Kidney (tissue), 14 donors: ENCODE data around the gene SCN11A. TPM values are rescaled to one million over a fixed set of nuclear protein-coding genes. Genes with fewer than 3 reads are reported as not detected.
A peak's percentile ranks its signal among the peaks of the same experiment; 100 is the strongest.

ENCODE experiments used
- DNase-seq, 5 donors: peaks; one replicate each; pipeline ENCODE4 v3.0.0-alpha.2; 2013 to 2020
- FAIRE-seq: peaks from 2 replicates; lab custom pipeline; 2012; peaks lifted over from hg19 to GRCh38; lab: Jason Lieb, UNC
- H3K27ac ChIP-seq, 2 donors: one replicate each; pipeline ENCODE4 v1.7.0; 2013; ENCODE audit warnings: low read depth in 2 of 2, low read length in 2 of 2, inconsistent platforms in 1 of 2
- H3K27me3 ChIP-seq: one replicate; pipeline ENCODE4 v1.7.1; 2013; ENCODE audit warnings: low read length, inconsistent platforms; ENCODE audit not compliant: control insufficient read depth, insufficient read depth
- H3K36me3 ChIP-seq, 3 donors: one replicate each; pipeline versions ENCODE4 v1.7.0 to v1.7.1; 2013; ENCODE audit warnings: low read length in 3 of 3, control low read depth in 1 of 3, inconsistent platforms in 1 of 3; ENCODE audit not compliant: insufficient read depth in 3 of 3, control insufficient read depth in 2 of 3
- H3K4me1 ChIP-seq, 3 donors: one replicate each; pipeline versions ENCODE4 v1.7.0 to v1.7.1; 2013; ENCODE audit warnings: low read length in 3 of 3, inconsistent platforms in 1 of 3, low read depth in 1 of 3; ENCODE audit not compliant: control insufficient read depth in 2 of 3, insufficient read depth in 2 of 3
- H3K4me3 ChIP-seq, 3 donors: one replicate each; pipeline versions ENCODE4 v1.7.0 to v1.8.1; 2013; ENCODE audit warnings: low read length in 3 of 3, control low read depth in 1 of 3, inconsistent platforms in 1 of 3
- H3K9ac ChIP-seq, 3 donors: one replicate each; pipeline versions ENCODE4 v1.7.0 to v1.7.1; 2013; ENCODE audit warnings: low read length in 3 of 3, control low read depth in 1 of 3, inconsistent platforms in 1 of 3
- H3K9me3 ChIP-seq, 3 donors: one replicate each; pipeline versions ENCODE4 v1.7.0 to v1.7.1; 2013; ENCODE audit warnings: low read length in 3 of 3, control low read depth in 1 of 3, inconsistent platforms in 1 of 3; ENCODE audit not compliant: control insufficient read depth in 2 of 3, insufficient read depth in 1 of 3
- CTCF ChIP-seq: IDR thresholded peaks from 3 replicates; pipeline ENCODE4 v1.5.1; 2012; ENCODE audit warnings: mild to moderate bottlenecking, moderate library complexity, borderline replicate concordance; ENCODE audit not compliant: insufficient read depth; ENCODE audit errors: extremely low read depth
- intact Hi-C: fragments of 100-400 bp; cut with DNase I; formaldehyde crosslinking; loops from one replicate; pipeline ENCODE4 v1.11.1; 2022
- polyA plus RNA-seq: library from polyadenylated mRNA; stranded (reverse); fragments of 350-450 nt; fragmentation: Illumina TruSeq; extraction: RNeasy Lipid Tissue Mini Kit (QIAGEN cat#74804); gene quantifications from one replicate; pipeline ENCODE4 v1.2.3, GENCODE V29; 2014; ENCODE audit warnings: low read depth, low replicate concordance; ENCODE audit not compliant: insufficient read depth
- total RNA-seq: library from RNA; stranded (reverse); fragmentation: NEBNext Ultra II Directional; extraction: Animal tissue kit (Norgen Biotek cat#: 25700); gene quantifications from one replicate; pipeline ENCODE4 v1.2.1, GENCODE V29; 2021
- donor health status: control.
- donor health status: control.
- donor health status: control.
- donor health status: control.
- donor health status: control.
- donor health status: DM: yes; HTN: yes; CAD: no.
- donor health status: Normal renal cell carcinoma (clear cell type).

SCN11A gene
- total and polyA plus RNA-seq, 2 donors from 2014 or later, result 0.17 to 0.25 TPM

GRCh38 chr3:39056151-39056550, 4.4 kb upstream of the SCN11A start:
- Histone ChIP-seq H3K36me3 (no peaks in the 10 kb centered on the region), H3K9me3 (no peaks in the 10 kb centered on the region), H3K27ac (no peak overlapping the region), H3K4me1 (peaks cover 0 to 7% (median 3%) of the 10 kb centered on the region in 3 donors), H3K9ac (no peak overlapping the region), H3K4me3 (no peak overlapping the region), H3K27me3 (no peaks in the 10 kb centered on the region)
- intact Hi-C loops, result no loop called here
- FAIRE-seq, result no peak
- DNase-seq, result no peak
- no peak for TF ChIP-seq CTCF

GRCh38 chr3:39053696-39054095, 2.0 kb upstream of the SCN11A start:
- Histone ChIP-seq H3K27me3 (no peaks in the 10 kb centered on the region), H3K36me3 (no peaks in the 10 kb centered on the region), H3K4me3 (no peak overlapping the region), H3K9me3 (no peaks in the 10 kb centered on the region), H3K4me1 (peaks cover 0 to 4% (median 3%) of the 10 kb centered on the region in 3 donors), H3K9ac (no peak overlapping the region), H3K27ac (no peak overlapping the region)
- TF ChIP-seq CTCF, result no peak
- no peak for FAIRE-seq
- DNase-seq, result no peak
- intact Hi-C loops, result no loop called here

GRCh38 chr3:39052583-39052982, 839 bp upstream of the SCN11A start:
- intact Hi-C loops, result no loop called here
- Histone ChIP-seq H3K27ac (peak overlapping the region in 1 of 2 donors; percentile 97), H3K36me3 (no peaks in the 10 kb centered on the region), H3K9me3 (no peaks in the 10 kb centered on the region), H3K27me3 (no peaks in the 10 kb centered on the region), H3K4me3 (peak overlapping the region; percentile 89 to 99 (median 99)), H3K9ac (peak overlapping the region; percentile 75 to 93 (median 81)), H3K4me1 (peaks cover 0 to 3% (median 0%) of the 10 kb centered on the region in 3 donors)
- FAIRE-seq, result no peak
- DNase-seq, result peak in 1 of 5 donors; percentile 14
- TF ChIP-seq CTCF, result no peak

- Histone ChIP-seq H3K27me3 (no peaks in the 10 kb centered on the region), H3K27ac (no peak overlapping the region), H3K36me3 (no peaks in the 10 kb centered on the region), H3K4me1 (no peaks in the 10 kb centered on the region), H3K9me3 (no peaks in the 10 kb centered on the region), H3K9ac (no peak overlapping the region), H3K4me3 (no peak overlapping the region)
- TF ChIP-seq CTCF, result no peak
- FAIRE-seq (no peak), DNase-seq (no peak)
- intact Hi-C loops, result no loop called here
These were observed 1.7 kb downstream of the SCN11A start for GRCh38 chr3:39050029-39050428.
